Stimulated activated CD4-positive, alpha-beta T cell treated with anti-CD3 and anti-CD28 coated beads, Interleukin-4, amount 100 ng/mL, for 24 hours (primary cell): ENCODE measurements around the gene KCNJ5.

Source experiments
- DNase-seq: peaks from one replicate; pipeline ENCODE4 v3.0.0-alpha.2; 2020

Gene KCNJ5

GRCh38 chr11:128872094-128872493 is 19.1 kb upstream of the KCNJ5 start:
- no peak for DNase-seq

- no peak for DNase-seq
Observed at GRCh38 chr11:128872594-128872993, 18.6 kb upstream of the KCNJ5 start.

GRCh38 chr11:128874427-128874826 is 16.7 kb upstream of the KCNJ5 start:
- DNase-seq: no peak

GRCh38 chr11:128876133-128876650 is 15.0 kb upstream of the KCNJ5 start:
- no peak for DNase-seq

GRCh38 chr11:128877726-128878125 is 13.4 kb upstream of the KCNJ5 start:
- DNase-seq: no peak

GRCh38 chr11:128878455-128878854 is 12.7 kb upstream of the KCNJ5 start:
- DNase-seq: no peak

- DNase-seq: no peak
Observed at GRCh38 chr11:128879817-128880216, 11.3 kb upstream of the KCNJ5 start.

GRCh38 chr11:128881221-128881620 is 9.9 kb upstream of the KCNJ5 start:
- DNase-seq: no peak

GRCh38 chr11:128882451-128882850 is 8.7 kb upstream of the KCNJ5 start:
- no peak for DNase-seq

- DNase-seq: no peak
Observed at GRCh38 chr11:128884054-128884453, 7.1 kb upstream of the KCNJ5 start.

GRCh38 chr11:128884703-128885338 is 6.3 kb upstream of the KCNJ5 start:
- DNase-seq: peak; percentile 65

- DNase-seq: no peak
Observed at GRCh38 chr11:128886406-128887124, 4.6 kb upstream of the KCNJ5 start.

- DNase-seq: no peak
Observed at GRCh38 chr11:128888034-128888985, 2.8 kb upstream of the KCNJ5 start.

- no peak for DNase-seq
Observed at GRCh38 chr11:128889657-128890213, 1.4 kb upstream of the KCNJ5 start.

GRCh38 chr11:128890216-128890542 is 977 bp upstream of the KCNJ5 start:
- DNase-seq: no peak

GRCh38 chr11:128891913-128892398 is 800 bp downstream of the KCNJ5 start:
- no peak for DNase-seq

- no peak for DNase-seq
Observed at GRCh38 chr11:128892866-128893565, 1.9 kb downstream of the KCNJ5 start.

- no peak for DNase-seq
Observed at GRCh38 chr11:128893578-128894285, 2.6 kb downstream of the KCNJ5 start.

- DNase-seq: no peak
Observed at GRCh38 chr11:128894286-128894681, 3.1 kb downstream of the KCNJ5 start.

GRCh38 chr11:128894685-128895084 is 3.5 kb downstream of the KCNJ5 start:
- no peak for DNase-seq

- no peak for DNase-seq
Observed at GRCh38 chr11:128895526-128895925, 4.4 kb downstream of the KCNJ5 start.

- no peak for DNase-seq
Observed at GRCh38 chr11:128896356-128896755, 5.2 kb downstream of the KCNJ5 start.
